Measurements from ENCODE around the gene KNOP1.
"Not testable (repeated sequence)": the region's sequence is repeated elsewhere in the genome, so short reads cannot be mapped to it uniquely, and the experiment has no call there.

Gene KNOP1

DNA sequence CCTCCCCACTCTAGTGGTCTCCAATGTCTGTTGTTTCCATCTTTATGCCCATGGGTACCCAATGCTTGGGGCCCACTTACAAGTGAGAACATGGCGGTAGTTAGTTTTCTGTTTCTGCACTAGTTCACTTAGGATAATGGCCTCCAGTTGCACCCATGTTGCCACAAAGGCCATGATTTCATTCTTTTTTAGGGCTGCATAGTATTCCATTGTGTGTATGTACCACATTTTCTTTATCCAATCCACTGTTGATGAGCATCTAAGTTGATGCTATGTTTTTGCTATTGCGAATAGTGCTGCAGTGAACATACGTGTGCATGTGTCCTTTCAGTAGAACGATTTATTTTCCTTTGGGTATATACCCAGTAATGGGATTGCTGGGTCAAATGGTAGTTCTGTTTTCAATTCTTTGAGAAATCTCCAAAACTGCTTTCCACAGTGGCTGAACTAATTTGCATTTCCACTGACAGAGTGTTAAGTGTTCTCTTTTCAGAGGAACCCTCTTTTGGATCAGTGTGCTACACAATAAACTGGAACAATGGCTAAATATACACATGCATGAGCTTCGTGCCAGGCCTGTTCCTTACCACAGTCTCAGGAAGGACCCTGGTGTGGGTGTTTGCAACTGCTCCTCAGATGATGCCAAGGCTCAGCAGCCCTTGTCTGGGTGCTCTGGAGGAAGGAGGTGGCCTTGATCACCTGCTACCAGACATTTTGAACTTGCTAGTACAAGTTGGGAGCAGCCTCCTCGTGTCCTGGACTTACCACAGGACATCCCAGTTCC is 34.4 kb downstream of the KNOP1 start:
- no peak for DNase-seq (ENCODE audit: low read depth)

DNA sequence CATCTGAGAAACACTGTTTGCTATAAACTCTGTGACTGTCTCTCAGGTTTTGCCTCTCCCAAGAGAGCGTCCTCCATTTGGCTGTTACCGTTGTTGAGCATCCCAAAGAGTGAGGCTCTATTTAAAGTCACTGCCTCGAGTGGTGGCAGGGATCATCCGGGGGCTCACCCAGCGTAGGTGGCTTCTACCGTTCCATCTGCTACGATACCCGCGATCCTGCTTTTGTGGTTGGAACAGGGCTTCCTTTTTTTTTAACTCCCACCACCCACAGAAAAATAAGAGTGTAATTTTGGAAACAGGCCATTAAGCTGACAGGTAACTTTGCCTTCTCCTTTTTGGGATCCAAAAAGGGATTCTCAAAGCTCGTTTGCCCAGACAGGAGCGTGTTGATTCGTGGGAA is 36.4 kb downstream of the KNOP1 start:
- no peak for DNase-seq (ENCODE audit: low read depth)

DNA sequence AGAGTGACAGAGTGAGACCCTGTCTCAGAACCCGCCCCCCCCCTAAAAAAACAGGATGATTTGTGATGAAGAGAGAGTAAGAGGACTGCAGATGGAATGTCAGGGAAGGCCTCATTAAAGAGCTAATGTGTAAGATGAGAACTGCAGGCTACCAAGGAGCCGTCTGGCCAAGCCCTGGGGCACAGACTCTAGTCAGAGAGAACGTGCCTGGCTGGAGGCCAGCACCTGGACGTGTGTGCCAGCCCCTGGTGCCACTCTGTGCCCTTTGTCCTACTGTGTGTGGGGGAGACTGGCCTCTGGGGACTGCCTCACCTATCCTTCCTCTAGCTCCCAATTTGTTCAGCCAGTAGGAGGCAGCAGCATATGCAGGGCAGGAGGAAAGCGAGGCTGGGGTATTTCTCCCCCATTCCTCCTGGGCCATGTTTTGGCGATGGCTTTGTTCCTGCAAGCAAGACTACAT is 37.1 kb downstream of the KNOP1 start:
- DNase-seq (ENCODE audit: low read depth), result no peak

DNA sequence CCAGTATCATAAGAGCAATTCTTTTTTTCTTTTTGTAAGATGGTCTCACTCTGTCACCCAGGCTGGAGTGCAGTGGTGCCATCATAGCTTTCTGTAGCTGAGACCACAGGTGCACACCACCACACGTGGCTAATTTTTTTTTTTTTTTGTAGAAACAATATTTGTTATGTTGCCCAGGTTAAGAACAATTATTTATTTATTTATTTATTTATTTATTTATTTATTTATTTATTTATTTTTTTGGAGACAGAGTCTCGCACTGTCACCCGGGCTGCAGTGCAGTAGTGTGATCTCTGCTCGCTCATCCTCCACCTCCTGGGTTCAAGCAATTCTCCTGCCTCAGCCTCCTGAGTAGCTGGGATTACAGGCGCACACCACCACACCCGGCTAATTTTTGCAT is 38.7 kb downstream of the KNOP1 start:
- DNase-seq (ENCODE audit: low read depth), result not testable (repeated sequence)

DNA sequence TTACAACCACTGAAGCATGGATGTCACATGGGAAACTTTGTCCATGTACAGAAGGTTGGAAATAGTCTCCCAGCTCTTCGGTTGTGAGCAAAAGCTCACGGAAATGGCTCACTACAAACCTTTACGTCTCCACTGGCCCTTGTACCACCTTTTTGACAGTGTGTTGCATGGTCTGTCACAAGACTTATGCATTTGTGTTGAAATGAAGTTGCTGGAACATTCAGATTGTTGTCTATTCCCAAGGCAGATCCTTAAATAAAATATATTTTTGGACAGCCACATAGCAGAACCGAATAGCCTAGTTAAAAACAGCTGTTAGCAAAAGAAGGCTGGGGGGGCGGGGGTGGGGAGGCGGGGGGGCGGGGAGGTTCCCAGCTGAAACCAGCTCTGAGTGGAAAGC is 39.2 kb downstream of the KNOP1 start:
- no peak for DNase-seq (ENCODE audit: low read depth)

DNA sequence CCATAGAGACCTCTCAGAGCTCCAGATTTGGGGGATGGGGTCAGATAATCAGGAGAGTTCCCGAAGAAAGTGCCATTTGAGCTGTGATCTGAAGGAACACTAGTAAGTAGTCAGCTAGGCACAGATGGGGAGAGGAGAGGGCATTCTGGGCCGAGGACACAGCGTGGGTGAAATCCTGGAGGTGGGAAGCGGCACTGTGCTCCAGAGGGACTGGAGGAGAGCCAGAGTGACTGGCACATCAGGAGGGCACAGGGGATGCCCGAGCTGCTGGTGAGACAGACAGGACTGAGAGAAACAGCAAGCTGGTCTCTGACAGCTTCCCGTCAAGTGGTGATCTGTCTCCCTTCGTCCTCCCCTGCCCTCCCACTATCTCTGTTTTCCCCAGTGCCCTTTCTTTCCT is 40.6 kb downstream of the KNOP1 start:
- DNase-seq (ENCODE audit: low read depth), result no peak

DNA sequence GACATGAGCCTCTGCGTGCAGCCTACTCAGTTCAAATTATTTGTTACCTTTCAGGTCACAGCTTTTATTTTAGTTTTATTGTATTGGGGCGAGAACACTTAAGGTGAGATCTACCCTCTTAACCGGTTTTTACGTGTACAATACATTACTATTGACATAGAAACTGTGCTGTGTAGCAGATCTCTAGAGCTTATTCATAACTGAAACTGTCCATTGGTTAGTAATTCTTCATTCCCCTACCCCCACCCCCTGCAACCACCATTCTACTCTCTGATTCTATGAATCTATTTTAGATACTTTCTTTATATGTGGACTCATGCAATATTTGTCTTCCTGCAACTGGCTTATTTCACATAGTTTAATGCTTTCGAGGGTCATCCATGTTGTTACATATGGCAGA is 43.5 kb downstream of the KNOP1 start:
- no peak for DNase-seq (ENCODE audit: low read depth)

DNA sequence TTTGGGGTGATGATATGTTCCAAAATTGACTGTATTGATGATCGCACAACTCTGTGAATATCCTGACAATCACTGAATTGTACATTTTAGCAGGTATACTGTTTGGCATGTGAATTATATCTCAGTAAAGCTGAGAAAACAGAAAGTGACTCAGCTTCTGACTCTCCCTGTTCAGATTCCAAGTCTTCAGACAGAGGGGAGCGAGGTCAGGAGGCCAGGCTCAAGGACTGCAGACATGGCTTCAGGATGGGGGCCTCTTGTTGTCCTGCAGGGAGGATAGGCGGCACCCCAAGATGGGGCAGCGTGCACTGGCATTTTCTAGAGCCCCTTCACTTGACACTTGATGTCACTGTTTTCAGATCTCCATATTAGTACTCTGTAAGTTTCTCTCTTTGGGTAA is 45.6 kb downstream of the KNOP1 start:
- no peak for DNase-seq (ENCODE audit: low read depth)

DNA sequence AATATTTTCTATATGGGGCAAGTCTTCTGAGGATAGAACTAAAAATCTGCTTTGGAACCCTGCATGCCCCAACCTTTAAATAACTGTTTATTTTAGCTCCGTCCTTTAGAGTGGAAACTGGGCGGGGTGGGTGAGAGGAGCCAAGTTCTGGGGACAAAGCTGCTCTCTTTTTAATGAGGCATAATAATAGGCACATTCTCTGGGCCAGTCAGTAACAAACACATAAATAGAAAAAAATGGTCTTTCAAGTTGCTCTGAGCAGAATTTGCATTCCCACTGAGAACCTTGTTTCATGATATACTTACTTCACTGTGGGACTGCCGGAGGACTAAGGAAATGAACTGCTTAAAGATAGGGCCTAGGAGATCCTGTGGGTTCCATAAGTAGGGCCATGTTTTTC is 51.5 kb downstream of the KNOP1 start:
- no peak for DNase-seq (ENCODE audit: low read depth)

DNA sequence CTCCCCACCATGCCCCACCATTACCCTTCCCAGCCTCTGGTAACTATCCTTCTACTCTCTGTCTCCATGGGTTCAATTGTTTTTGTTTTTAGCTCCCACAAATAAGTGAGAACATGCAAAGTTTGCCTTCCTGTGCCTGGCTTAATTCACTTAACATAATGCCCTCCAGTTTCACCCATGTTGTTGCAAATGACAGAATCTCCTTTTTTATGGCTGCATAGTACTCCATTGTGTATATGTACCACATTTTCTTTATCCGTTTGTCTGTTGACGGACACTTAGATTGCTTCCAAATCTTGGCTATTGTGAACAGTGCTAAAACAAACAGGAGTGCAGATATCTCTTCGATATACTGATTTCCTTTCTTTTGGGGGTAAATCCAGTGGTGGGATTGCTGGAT is 52.7 kb downstream of the KNOP1 start:
- not testable (repeated sequence) for DNase-seq (ENCODE audit: low read depth)

DNA sequence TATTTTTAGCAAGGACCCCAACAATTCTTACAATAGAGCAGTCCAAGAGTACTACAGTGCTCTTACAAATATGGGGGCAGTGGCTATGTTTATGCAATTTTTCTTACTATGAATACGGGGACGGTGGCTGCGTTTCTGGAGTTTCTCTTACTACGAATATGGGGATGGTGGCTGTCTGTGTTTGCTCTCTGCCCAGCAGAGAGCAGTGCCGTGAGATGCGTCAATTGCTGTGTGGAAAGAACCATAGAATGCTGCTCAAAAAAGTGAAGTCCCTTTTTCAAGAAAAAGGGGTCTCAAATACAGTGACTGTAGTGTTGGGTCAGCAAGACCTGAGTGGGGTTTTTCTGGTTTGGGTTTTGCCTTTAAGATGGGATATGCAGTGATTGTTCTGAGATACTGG is 53.9 kb downstream of the KNOP1 start:
- DNase-seq (ENCODE audit: low read depth), result no peak

DNA sequence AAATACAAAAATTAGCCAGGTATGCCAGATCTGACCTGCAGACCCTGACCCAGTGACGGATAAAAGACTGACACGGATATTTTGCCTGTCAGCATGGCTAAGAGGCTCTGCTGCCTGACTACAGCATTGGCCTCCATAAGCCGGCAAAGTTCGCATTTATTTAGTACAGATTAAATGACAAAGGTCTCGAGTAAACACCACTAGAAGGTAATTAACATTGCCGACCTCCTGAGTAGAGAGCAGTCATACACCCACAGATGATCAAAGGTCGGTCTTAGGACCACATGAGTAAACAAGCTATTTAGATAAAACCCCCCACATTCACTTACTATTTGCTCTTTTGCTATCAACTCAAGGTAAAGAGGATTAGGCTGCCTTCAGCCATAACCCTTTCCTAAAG is 55.7 kb downstream of the KNOP1 start:
- no peak for DNase-seq (ENCODE audit: low read depth)

DNA sequence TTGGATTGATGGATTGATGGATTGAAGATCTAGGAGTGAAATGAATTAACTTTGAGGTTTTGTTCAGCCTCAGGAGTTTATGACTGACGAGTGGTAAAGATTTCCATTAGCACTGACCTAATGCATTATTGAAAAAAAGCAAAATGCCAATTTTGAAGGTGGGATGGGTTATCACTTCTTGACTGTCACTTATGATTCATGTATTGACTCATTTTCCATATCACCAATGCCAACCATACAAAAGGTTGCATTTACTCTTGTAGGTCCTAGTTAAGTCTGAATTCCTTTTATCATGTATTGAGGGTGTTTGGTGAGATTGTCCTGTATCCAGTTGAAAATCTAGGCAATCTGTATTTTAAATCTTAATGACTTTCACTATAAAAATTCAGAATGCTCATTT is 57.6 kb downstream of the KNOP1 start:
- DNase-seq (ENCODE audit: low read depth), result no peak

DNA sequence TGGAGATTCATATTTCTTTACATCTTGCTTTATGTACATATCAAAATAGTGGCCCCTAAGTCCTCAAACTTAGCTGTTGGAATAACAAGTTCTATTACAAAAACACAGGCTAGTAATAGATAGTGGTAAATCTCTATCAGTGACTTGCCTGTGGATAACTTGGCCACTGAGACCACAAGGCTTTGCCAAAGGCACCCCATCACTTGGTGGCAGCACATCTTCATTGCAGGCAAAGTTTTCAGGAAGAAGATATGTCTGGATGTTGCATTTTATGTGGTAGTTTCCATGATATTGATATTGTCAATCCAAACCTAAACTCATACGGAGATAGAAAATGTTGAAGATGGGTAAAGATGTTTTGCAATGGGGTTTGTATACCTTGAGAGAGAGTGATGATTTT is 58.5 kb downstream of the KNOP1 start:
- DNase-seq (ENCODE audit: low read depth), result no peak

DNA sequence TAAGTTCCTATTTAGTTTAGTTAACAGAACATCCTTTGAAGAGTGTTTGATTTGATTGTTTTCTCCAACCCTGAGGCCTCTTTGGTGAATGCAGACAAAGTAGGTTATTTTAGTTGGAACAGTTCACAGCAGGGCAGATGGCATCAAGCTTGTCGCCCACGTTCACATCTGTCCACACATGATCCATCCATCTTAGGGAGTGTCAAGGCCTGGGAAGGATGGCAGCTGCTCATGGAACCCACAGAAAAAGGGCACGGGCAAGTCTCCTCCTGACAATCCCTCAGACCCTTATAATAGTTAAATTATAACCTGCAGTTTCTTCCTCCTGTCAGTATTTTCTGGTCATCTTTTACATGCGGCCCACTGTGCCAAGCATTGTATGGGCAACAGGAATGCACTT is 60.2 kb downstream of the KNOP1 start:
- DNase-seq (ENCODE audit: low read depth), result no peak

DNA sequence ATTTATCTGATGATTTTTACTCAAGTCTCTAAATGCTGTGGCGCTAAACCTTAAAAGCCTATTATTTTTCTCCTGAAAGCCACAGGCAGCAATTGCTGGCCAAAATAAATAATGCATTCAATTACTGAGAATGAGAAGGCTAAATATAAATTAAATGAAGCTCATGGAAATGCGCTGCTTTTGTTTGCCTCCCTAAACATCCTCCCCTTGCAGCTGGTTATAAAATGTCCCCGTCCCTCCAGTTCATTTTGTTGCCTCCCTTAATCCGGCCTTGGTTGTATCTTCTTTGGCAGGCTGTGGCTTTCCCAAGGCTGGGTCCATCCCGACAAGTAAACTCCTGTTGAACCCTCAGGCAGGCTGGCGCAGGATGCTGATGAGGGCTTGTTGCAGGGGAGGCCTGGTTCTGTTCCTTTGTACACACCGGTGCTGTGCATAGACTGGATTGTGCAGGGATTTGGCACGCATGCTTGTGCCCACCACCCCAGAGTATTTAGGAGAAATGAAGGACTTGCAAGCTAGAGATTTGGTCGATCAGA is 62.7 kb downstream of the KNOP1 start:
- no peak for DNase-seq (ENCODE audit: low read depth)

DNA sequence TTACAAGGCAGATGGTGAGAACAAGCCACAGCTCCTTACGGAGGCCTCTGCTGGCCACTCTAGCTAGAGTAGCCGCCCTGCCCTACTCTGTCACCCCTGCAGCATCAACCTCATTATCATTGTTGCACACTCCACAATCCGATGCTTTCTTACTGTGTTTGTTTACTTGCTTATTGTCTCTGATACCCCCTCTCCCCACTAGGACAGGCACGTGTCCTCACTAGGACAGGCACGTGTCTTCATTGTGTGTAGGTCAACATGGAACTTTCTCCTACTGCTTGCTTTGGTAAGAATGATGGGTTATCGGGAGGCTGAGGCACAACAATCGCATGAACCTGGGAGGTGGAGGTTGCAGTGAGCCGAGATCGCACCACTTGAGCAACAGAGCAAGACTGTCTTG is 63.9 kb downstream of the KNOP1 start:
- DNase-seq (ENCODE audit: low read depth), result no peak
